ENCODE results near the gene CCN5. TPM values are rescaled to one million over a fixed set of nuclear protein-coding genes. Genes with fewer than 3 reads are reported as not detected.

The CCN5 gene
- polyA plus RNA-seq, 1 experiment = 2.0 TPM

- Histone ChIP-seq H3K27me3 (ENCODE audit: control insufficient read depth, insufficient read depth, low read length) (no peaks in the 10 kb centered on the region), H3K36me3 (ENCODE audit: control insufficient read depth, insufficient read depth, low read length) (no peaks in the 10 kb centered on the region), H3K4me3 (ENCODE audit: low read depth, low read length) (no peak overlapping the region)
- CTCF ChIA-PET = interaction anchor here (2.8 to 9.2 kb wide), 2 partner anchors 34 to 45 kb away, joined by 19 to 269 read pairs; no protein-coding TSS in a partner anchor
- POLR2A ChIA-PET = no interaction called here
- no peak for DNase-seq (ENCODE audit: low read depth)
- no peak for TF ChIP-seq CTCF (IDR thresholded peaks at IDR 0.05; ENCODE audit: insufficient read depth, low read depth, low read length)
Observed at GRCh38 chr20:44686934-44687333, 28.2 kb upstream of the CCN5 start.

- ChIA-PET CTCF (interaction anchor here (0.5 to 9.6 kb wide), 3 partner anchors 11 to 44 kb away, joined by 3 to 269 read pairs (median 104); no protein-coding TSS in a partner anchor), POLR2A (no interaction called here)
- no peak for TF ChIP-seq CTCF (IDR thresholded peaks at IDR 0.05; ENCODE audit: insufficient read depth, low read depth, low read length)
- Histone ChIP-seq H3K27me3 (ENCODE audit: control insufficient read depth, insufficient read depth, low read length) (no peaks in the 10 kb centered on the region), H3K4me3 (ENCODE audit: low read depth, low read length) (no peak overlapping the region), H3K36me3 (ENCODE audit: control insufficient read depth, insufficient read depth, low read length) (no peaks in the 10 kb centered on the region)
- no peak for DNase-seq (ENCODE audit: low read depth)
Observed at GRCh38 chr20:44688053-44688625, 27.0 kb upstream of the CCN5 start.

GRCh38 chr20:44689809-44690208 is 25.4 kb upstream of the CCN5 start:
- Histone ChIP-seq H3K27me3 (ENCODE audit: control insufficient read depth, insufficient read depth, low read length) (no peaks in the 10 kb centered on the region), H3K4me3 (ENCODE audit: low read depth, low read length) (no peak overlapping the region), H3K36me3 (ENCODE audit: control insufficient read depth, insufficient read depth, low read length) (no peaks in the 10 kb centered on the region)
- no peak for TF ChIP-seq CTCF (IDR thresholded peaks at IDR 0.05; ENCODE audit: insufficient read depth, low read depth, low read length)
- POLR2A ChIA-PET = no interaction called here
- CTCF ChIA-PET = interaction anchor here (0.7 to 9.6 kb wide), 5 partner anchors 9 to 177 kb away, joined by 3 to 104 read pairs (median 5); no protein-coding TSS in a partner anchor
- no peak for DNase-seq (ENCODE audit: low read depth)

GRCh38 chr20:44690781-44691423 is 24.3 kb upstream of the CCN5 start:
- POLR2A ChIA-PET = interaction anchor here (0.6 kb wide), 1 partner anchor 289 kb away, joined by 3 read pairs; no protein-coding TSS in a partner anchor
- no peak overlapping the region for H3K4me3 ChIP-seq (ENCODE audit: low read depth, low read length)
- no peak for DNase-seq (ENCODE audit: low read depth)
- TF ChIP-seq CTCF (IDR thresholded peaks at IDR 0.05; ENCODE audit: insufficient read depth, low read depth, low read length) = no peak
- no peaks in the 10 kb centered on the region for H3K36me3 ChIP-seq (ENCODE audit: control insufficient read depth, insufficient read depth, low read length)
- no peaks in the 10 kb centered on the region for H3K27me3 ChIP-seq (ENCODE audit: control insufficient read depth, insufficient read depth, low read length)
- CTCF ChIA-PET = interaction anchor here (2.2 to 9.6 kb wide), 2 partner anchors 41 to 176 kb away, joined by 5 to 104 read pairs; no protein-coding TSS in a partner anchor
